ENCODE results near the gene SUCNR1. TPM values are rescaled to one million over a fixed set of nuclear protein-coding genes. Genes with fewer than 3 reads are reported as not detected.
"Not testable (repeated sequence)": the region's sequence is repeated elsewhere in the genome, so short reads cannot be mapped to it uniquely, and the experiment has no call there.

SUCNR1 gene
- total RNA-seq, 1 experiment from 2014 or later = 0.05 TPM

- Histone ChIP-seq H3K9me3 (replicated peaks) (no peaks in the 10 kb centered on the region), H3K27me3 (replicated peaks) (no peaks in the 10 kb centered on the region), H3K4me3 (no peak overlapping the region), H3K4me1 (replicated peaks) (peaks cover 13% of the 10 kb centered on the region), H3K27ac (no peak overlapping the region), H3K36me3 (no peaks in the 10 kb centered on the region)
- no peak for DNase-seq (ENCODE audit: low read depth in 1 of 2, low spot score in 2 of 2)
These were observed 6.4 kb downstream of the SUCNR1 start for GRCh38 chr3:151879679-151880415.

GRCh38 chr3:151880416-151880690 lies 6.9 kb downstream of the SUCNR1 start:
- Histone ChIP-seq H3K27me3 (replicated peaks) (no peaks in the 10 kb centered on the region), H3K9me3 (replicated peaks) (no peaks in the 10 kb centered on the region), H3K36me3 (no peaks in the 10 kb centered on the region), H3K27ac (no peak overlapping the region), H3K4me1 (replicated peaks) (peaks cover 13% of the 10 kb centered on the region), H3K4me3 (no peak overlapping the region)
- DNase-seq (ENCODE audit: low read depth in 1 of 2, low spot score in 2 of 2) = no peak

- no peaks in the 10 kb centered on the region for H3K9me3 ChIP-seq (replicated peaks)
- H3K4me1 ChIP-seq (replicated peaks) = peaks cover 9% of the 10 kb centered on the region
- H3K27me3 ChIP-seq (replicated peaks) = no peaks in the 10 kb centered on the region
- no peaks in the 10 kb centered on the region for H3K36me3 ChIP-seq
- H3K4me3 ChIP-seq = no peak overlapping the region
- no peak overlapping the region for H3K27ac ChIP-seq
- no peak for DNase-seq (ENCODE audit: low read depth in 1 of 2, low spot score in 2 of 2)
These were observed 7.7 kb downstream of the SUCNR1 start for GRCh38 chr3:151881137-151881536.

GRCh38 chr3:151885397-151885796 lies 12.0 kb downstream of the SUCNR1 start:
- not testable (repeated sequence) for H3K9me3 ChIP-seq (replicated peaks); DNase-seq (ENCODE audit: low read depth in 1 of 2, low spot score in 2 of 2); H3K36me3 ChIP-seq; H3K4me1 ChIP-seq (replicated peaks); H3K27me3 ChIP-seq (replicated peaks); H3K27ac ChIP-seq; H3K4me3 ChIP-seq

GRCh38 chr3:151887450-151888211 lies 14.2 kb downstream of the SUCNR1 start:
- not testable (repeated sequence) for H3K9me3 ChIP-seq (replicated peaks); H3K27ac ChIP-seq; H3K27me3 ChIP-seq (replicated peaks); H3K36me3 ChIP-seq; H3K4me1 ChIP-seq (replicated peaks); H3K4me3 ChIP-seq; DNase-seq (ENCODE audit: low read depth in 1 of 2, low spot score in 2 of 2)

GRCh38 chr3:151890721-151891141 lies 17.3 kb downstream of the SUCNR1 start:
- Histone ChIP-seq H3K9me3 (replicated peaks) (no peaks in the 10 kb centered on the region), H3K27me3 (replicated peaks) (no peaks in the 10 kb centered on the region), H3K4me3 (no peak overlapping the region), H3K36me3 (no peaks in the 10 kb centered on the region), H3K4me1 (replicated peaks) (no peaks in the 10 kb centered on the region), H3K27ac (no peak overlapping the region)
- DNase-seq (ENCODE audit: low read depth in 1 of 2, low spot score in 2 of 2) = no peak

- no peak for DNase-seq (ENCODE audit: low read depth in 1 of 2, low spot score in 2 of 2)
- Histone ChIP-seq H3K4me1 (replicated peaks) (peaks cover 8% of the 10 kb centered on the region), H3K27ac (no peak overlapping the region), H3K9me3 (replicated peaks) (no peaks in the 10 kb centered on the region), H3K4me3 (no peak overlapping the region), H3K27me3 (replicated peaks) (no peaks in the 10 kb centered on the region), H3K36me3 (no peaks in the 10 kb centered on the region)
These were observed 18.3 kb downstream of the SUCNR1 start for GRCh38 chr3:151891721-151892120.

- no peak overlapping the region for H3K4me3 ChIP-seq
- DNase-seq (ENCODE audit: low read depth in 1 of 2, low spot score in 2 of 2) = no peak
- H3K4me1 ChIP-seq (replicated peaks) = peaks cover 10% of the 10 kb centered on the region
- no peak overlapping the region for H3K27ac ChIP-seq
- H3K27me3 ChIP-seq (replicated peaks) = no peaks in the 10 kb centered on the region
- no peaks in the 10 kb centered on the region for H3K9me3 ChIP-seq (replicated peaks)
- no peaks in the 10 kb centered on the region for H3K36me3 ChIP-seq
These were observed 20.8 kb downstream of the SUCNR1 start for GRCh38 chr3:151894219-151894618.

GRCh38 chr3:151895478-151896241 lies 22.2 kb downstream of the SUCNR1 start:
- no peaks in the 10 kb centered on the region for H3K36me3 ChIP-seq
- DNase-seq (ENCODE audit: low read depth in 1 of 2, low spot score in 2 of 2) = no peak
- H3K4me3 ChIP-seq = no peak overlapping the region
- peaks cover 21% of the 10 kb centered on the region for H3K4me1 ChIP-seq (replicated peaks)
- no peak overlapping the region for H3K27ac ChIP-seq
- no peaks in the 10 kb centered on the region for H3K9me3 ChIP-seq (replicated peaks)
- H3K27me3 ChIP-seq (replicated peaks) = no peaks in the 10 kb centered on the region

GRCh38 chr3:151896246-151897012 lies 23.0 kb downstream of the SUCNR1 start:
- Histone ChIP-seq H3K9me3 (replicated peaks) (no peaks in the 10 kb centered on the region), H3K4me3 (no peak overlapping the region), H3K27me3 (replicated peaks) (no peaks in the 10 kb centered on the region), H3K4me1 (replicated peaks) (peaks cover 29% of the 10 kb centered on the region), H3K36me3 (no peaks in the 10 kb centered on the region), H3K27ac (no peak overlapping the region)
- no peak for DNase-seq (ENCODE audit: low read depth in 1 of 2, low spot score in 2 of 2)

GRCh38 chr3:151898121-151898520 lies 24.7 kb downstream of the SUCNR1 start:
- H3K9me3 ChIP-seq (replicated peaks); H3K27me3 ChIP-seq (replicated peaks); H3K27ac ChIP-seq; DNase-seq (ENCODE audit: low read depth in 1 of 2, low spot score in 2 of 2); H3K4me3 ChIP-seq; H3K36me3 ChIP-seq: not testable (repeated sequence)
- peaks cover 45% of the 10 kb centered on the region for H3K4me1 ChIP-seq (replicated peaks)

- H3K36me3 ChIP-seq; H3K27me3 ChIP-seq (replicated peaks); H3K4me3 ChIP-seq; H3K9me3 ChIP-seq (replicated peaks); H3K27ac ChIP-seq; DNase-seq (ENCODE audit: low read depth in 1 of 2, low spot score in 2 of 2): not testable (repeated sequence)
- H3K4me1 ChIP-seq (replicated peaks) = peaks cover 51% of the 10 kb centered on the region
These were observed 25.3 kb downstream of the SUCNR1 start for GRCh38 chr3:151898564-151899261.

GRCh38 chr3:151899996-151900395 lies 26.6 kb downstream of the SUCNR1 start:
- H3K36me3 ChIP-seq = no peaks in the 10 kb centered on the region
- H3K27me3 ChIP-seq (replicated peaks) = no peaks in the 10 kb centered on the region
- no peak overlapping the region for H3K4me3 ChIP-seq
- H3K4me1 ChIP-seq (replicated peaks) = peaks cover 60% of the 10 kb centered on the region
- no peak overlapping the region for H3K27ac ChIP-seq
- DNase-seq (ENCODE audit: low read depth in 1 of 2, low spot score in 2 of 2) = no peak
- H3K9me3 ChIP-seq (replicated peaks) = no peaks in the 10 kb centered on the region
